Mononuclear cell (primary cell): Measurements from ENCODE around the gene BBX. TPM values are rescaled to one million over a fixed set of nuclear protein-coding genes. Genes with fewer than 3 reads are reported as not detected.

Source experiments
- H3K27me3 ChIP-seq: 2 replicates; pipeline ENCODE4 v1.6.0; 2011; ENCODE audit warnings: low read length, control low read depth; ENCODE audit not compliant: insufficient read depth
- H3K4me1 ChIP-seq: 2 replicates; pipeline ENCODE4 v1.5.1; 2011; ENCODE audit warnings: mild to moderate bottlenecking, low read length, control low read depth; ENCODE audit not compliant: insufficient read depth
- H3K4me3 ChIP-seq: 2 replicates; pipeline ENCODE4 v1.5.1; 2011; ENCODE audit warnings: mild to moderate bottlenecking, low read length, moderate library complexity
- H3K9me3 ChIP-seq: 2 replicates; pipeline ENCODE4 v1.5.1; 2011; ENCODE audit warnings: low read depth, mild to moderate bottlenecking, control low read depth, low read length
- total RNA-seq: library from RNA; depleted of rRNA; stranded (reverse); fragments of >200 nt; gene quantifications from one replicate; pipeline ENCODE4 v1.2.3, GENCODE V29; 2012

Gene BBX
- 126 TPM for total RNA-seq

GRCh38 chr3:107522510-107523288 lies at the start of gene BBX:
Gene BBX, plus strand, starts transcription at chr3:107522962. Its CDS starts 187,499 bp downstream, at chr3:107710461.
- Histone ChIP-seq H3K9me3 (no peaks in the 10 kb centered on the region), H3K4me1 (peaks cover 14% of the 10 kb centered on the region), H3K27me3 (no peaks in the 10 kb centered on the region), H3K4me3 (peak within 1 kb of the TSS; percentile 86)

GRCh38 chr3:107476462-107476861 lies 46.3 kb upstream of the BBX start:
- Histone ChIP-seq H3K27me3 (no peaks in the 10 kb centered on the region), H3K9me3 (no peaks in the 10 kb centered on the region), H3K4me1 (no peaks in the 10 kb centered on the region), H3K4me3 (no peak overlapping the region)

GRCh38 chr3:107487490-107487889 lies 35.3 kb upstream of the BBX start:
- Histone ChIP-seq H3K9me3 (no peaks in the 10 kb centered on the region), H3K4me1 (no peaks in the 10 kb centered on the region), H3K4me3 (no peak overlapping the region), H3K27me3 (no peaks in the 10 kb centered on the region)

- Histone ChIP-seq H3K9me3 (no peaks in the 10 kb centered on the region), H3K27me3 (no peaks in the 10 kb centered on the region), H3K4me1 (no peaks in the 10 kb centered on the region), H3K4me3 (no peak overlapping the region)
Observed at GRCh38 chr3:107488942-107489341, 33.8 kb upstream of the BBX start.

GRCh38 chr3:107493134-107493533 lies 29.6 kb upstream of the BBX start:
- H3K9me3 ChIP-seq, result no peaks in the 10 kb centered on the region
- no peak overlapping the region for H3K4me3 ChIP-seq
- H3K4me1 ChIP-seq, result no peaks in the 10 kb centered on the region
- no peaks in the 10 kb centered on the region for H3K27me3 ChIP-seq

GRCh38 chr3:107496855-107497254 lies 25.9 kb upstream of the BBX start:
- Histone ChIP-seq H3K9me3 (no peaks in the 10 kb centered on the region), H3K27me3 (no peaks in the 10 kb centered on the region), H3K4me1 (no peaks in the 10 kb centered on the region), H3K4me3 (no peak overlapping the region)

GRCh38 chr3:107498646-107499045 lies 24.1 kb upstream of the BBX start:
- no peaks in the 10 kb centered on the region for H3K27me3 ChIP-seq
- H3K9me3 ChIP-seq, result no peaks in the 10 kb centered on the region
- no peak overlapping the region for H3K4me3 ChIP-seq

GRCh38 chr3:107506458-107506857 lies 16.3 kb upstream of the BBX start:
- no peak overlapping the region for H3K4me3 ChIP-seq
- no peaks in the 10 kb centered on the region for H3K9me3 ChIP-seq
- H3K4me1 ChIP-seq, result no peaks in the 10 kb centered on the region
- no peaks in the 10 kb centered on the region for H3K27me3 ChIP-seq

More at GRCh38 chr3:107498646-107499045, 24.1 kb upstream of the BBX start:
- H3K4me1 ChIP-seq, result no peaks in the 10 kb centered on the region

- no peak overlapping the region for H3K4me3 ChIP-seq
- H3K9me3 ChIP-seq, result no peaks in the 10 kb centered on the region
- H3K27me3 ChIP-seq, result no peaks in the 10 kb centered on the region
- H3K4me1 ChIP-seq, result no peaks in the 10 kb centered on the region
Observed at GRCh38 chr3:107508331-107508730, 14.4 kb upstream of the BBX start.

- Histone ChIP-seq H3K4me1 (no peaks in the 10 kb centered on the region), H3K4me3 (no peak overlapping the region)
Observed at GRCh38 chr3:107512108-107512507, 10.7 kb upstream of the BBX start.

GRCh38 chr3:107514453-107514852 lies 8.3 kb upstream of the BBX start:
- Histone ChIP-seq H3K4me1 (no peaks in the 10 kb centered on the region), H3K9me3 (no peaks in the 10 kb centered on the region), H3K4me3 (no peak overlapping the region), H3K27me3 (peaks cover 4% of the 10 kb centered on the region)

More at GRCh38 chr3:107512108-107512507, 10.7 kb upstream of the BBX start:
- Histone ChIP-seq H3K27me3 (peaks cover 4% of the 10 kb centered on the region), H3K9me3 (no peaks in the 10 kb centered on the region)

- Histone ChIP-seq H3K4me1 (no peaks in the 10 kb centered on the region), H3K27me3 (peaks cover 4% of the 10 kb centered on the region)
Observed at GRCh38 chr3:107516475-107516874, 6.3 kb upstream of the BBX start.

GRCh38 chr3:107520535-107520934 lies 2.2 kb upstream of the BBX start:
- no peaks in the 10 kb centered on the region for H3K9me3 ChIP-seq
- no peaks in the 10 kb centered on the region for H3K27me3 ChIP-seq
- no peak overlapping the region for H3K4me3 ChIP-seq
- peaks cover 7% of the 10 kb centered on the region for H3K4me1 ChIP-seq

More at GRCh38 chr3:107516475-107516874, 6.3 kb upstream of the BBX start:
- Histone ChIP-seq H3K4me3 (no peak overlapping the region), H3K9me3 (no peaks in the 10 kb centered on the region)

- Histone ChIP-seq H3K4me3 (no peak overlapping the region), H3K4me1 (peaks cover 14% of the 10 kb centered on the region), H3K27me3 (no peaks in the 10 kb centered on the region)
Observed at GRCh38 chr3:107521469-107522059, 1.2 kb upstream of the BBX start.

GRCh38 chr3:107523289-107523538 lies 452 bp downstream of the BBX start:
- no peaks in the 10 kb centered on the region for H3K9me3 ChIP-seq
- H3K4me1 ChIP-seq, result peaks cover 14% of the 10 kb centered on the region
- H3K27me3 ChIP-seq, result no peaks in the 10 kb centered on the region
- H3K4me3 ChIP-seq, result peak overlapping the region; percentile 86

More at GRCh38 chr3:107521469-107522059, 1.2 kb upstream of the BBX start:
- no peaks in the 10 kb centered on the region for H3K9me3 ChIP-seq
